ENCODE measurements around the gene CST2.

GRCh38 chr20:23774081-23774480, 52.4 kb downstream of the CST2 start:
- TF ChIP-seq, protein P1, sequence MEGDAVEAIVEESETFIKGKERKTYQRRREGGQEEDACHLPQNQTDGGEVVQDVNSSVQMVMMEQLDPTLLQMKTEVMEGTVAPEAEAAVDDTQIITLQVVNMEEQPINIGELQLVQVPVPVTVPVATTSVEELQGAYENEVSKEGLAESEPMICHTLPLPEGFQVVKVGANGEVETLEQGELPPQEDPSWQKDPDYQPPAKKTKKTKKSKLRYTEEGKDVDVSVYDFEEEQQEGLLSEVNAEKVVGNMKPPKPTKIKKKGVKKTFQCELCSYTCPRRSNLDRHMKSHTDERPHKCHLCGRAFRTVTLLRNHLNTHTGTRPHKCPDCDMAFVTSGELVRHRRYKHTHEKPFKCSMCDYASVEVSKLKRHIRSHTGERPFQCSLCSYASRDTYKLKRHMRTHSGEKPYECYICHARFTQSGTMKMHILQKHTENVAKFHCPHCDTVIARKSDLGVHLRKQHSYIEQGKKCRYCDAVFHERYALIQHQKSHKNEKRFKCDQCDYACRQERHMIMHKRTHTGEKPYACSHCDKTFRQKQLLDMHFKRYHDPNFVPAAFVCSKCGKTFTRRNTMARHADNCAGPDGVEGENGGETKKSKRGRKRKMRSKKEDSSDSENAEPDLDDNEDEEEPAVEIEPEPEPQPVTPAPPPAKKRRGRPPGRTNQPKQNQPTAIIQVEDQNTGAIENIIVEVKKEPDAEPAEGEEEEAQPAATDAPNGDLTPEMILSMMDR (conservative IDR thresholded peaks at IDR 0.05) = no peak
- TF ChIP-seq ZFX (IDR thresholded peaks at IDR 0.05) = no peak

Measured in C4-2B (cell line).